ENCODE data around the gene ZNF691.

ZNF691 gene

GRCh38 chr1:42820813-42821212 lies 25.6 kb upstream of the ZNF691 start:
- no peak for ATAC-seq (replicated peaks)
- no peaks in the 10 kb centered on the region for H3K27me3 Mint-ChIP-seq
- H3K27ac Mint-ChIP-seq = no peak overlapping the region
- peaks cover 12 to 24% of the 10 kb centered on the region in 2 donors for H3K4me1 Mint-ChIP-seq (ENCODE audit: low read depth in 2 of 2)
- H3K4me3 Mint-ChIP-seq = no peak overlapping the region
- no peak for DNase-seq
- H3K36me3 Mint-ChIP-seq (ENCODE audit: insufficient read depth) = no peaks in the 10 kb centered on the region
- H3K9me3 Mint-ChIP-seq = no peaks in the 10 kb centered on the region

GRCh38 chr1:42821690-42822089 lies 24.7 kb upstream of the ZNF691 start:
- ATAC-seq (replicated peaks) (no peak), DNase-seq (no peak)
- Mint-ChIP-seq H3K4me1 (ENCODE audit: low read depth in 2 of 2) (peaks cover 4 to 15% of the 10 kb centered on the region in 2 donors), H3K9me3 (no peaks in the 10 kb centered on the region), H3K4me3 (no peak overlapping the region), H3K36me3 (ENCODE audit: insufficient read depth) (no peaks in the 10 kb centered on the region), H3K27me3 (no peaks in the 10 kb centered on the region), H3K27ac (no peak overlapping the region)

- no peak overlapping the region for H3K27ac Mint-ChIP-seq
- no peak for ATAC-seq (replicated peaks)
- no peaks in the 10 kb centered on the region for H3K36me3 Mint-ChIP-seq (ENCODE audit: insufficient read depth)
These were observed 23.5 kb upstream of the ZNF691 start for GRCh38 chr1:42822800-42823392.

GRCh38 chr1:42824481-42825035 lies 21.9 kb upstream of the ZNF691 start:
- Mint-ChIP-seq H3K27ac (no peak overlapping the region), H3K36me3 (ENCODE audit: insufficient read depth) (no peaks in the 10 kb centered on the region), H3K4me3 (no peak overlapping the region), H3K9me3 (no peaks in the 10 kb centered on the region), H3K27me3 (no peaks in the 10 kb centered on the region), H3K4me1 (ENCODE audit: low read depth in 2 of 2) (no peaks in the 10 kb centered on the region)
- no peak for ATAC-seq (replicated peaks)
- DNase-seq = no peak

More at GRCh38 chr1:42822800-42823392, 23.5 kb upstream of the ZNF691 start:
- H3K4me1 Mint-ChIP-seq (ENCODE audit: low read depth in 2 of 2) = peaks cover 2 to 8% of the 10 kb centered on the region in 2 donors
- H3K27me3 Mint-ChIP-seq = no peaks in the 10 kb centered on the region
- no peak overlapping the region for H3K4me3 Mint-ChIP-seq
- no peak for DNase-seq
- H3K9me3 Mint-ChIP-seq = no peaks in the 10 kb centered on the region

DNA sequence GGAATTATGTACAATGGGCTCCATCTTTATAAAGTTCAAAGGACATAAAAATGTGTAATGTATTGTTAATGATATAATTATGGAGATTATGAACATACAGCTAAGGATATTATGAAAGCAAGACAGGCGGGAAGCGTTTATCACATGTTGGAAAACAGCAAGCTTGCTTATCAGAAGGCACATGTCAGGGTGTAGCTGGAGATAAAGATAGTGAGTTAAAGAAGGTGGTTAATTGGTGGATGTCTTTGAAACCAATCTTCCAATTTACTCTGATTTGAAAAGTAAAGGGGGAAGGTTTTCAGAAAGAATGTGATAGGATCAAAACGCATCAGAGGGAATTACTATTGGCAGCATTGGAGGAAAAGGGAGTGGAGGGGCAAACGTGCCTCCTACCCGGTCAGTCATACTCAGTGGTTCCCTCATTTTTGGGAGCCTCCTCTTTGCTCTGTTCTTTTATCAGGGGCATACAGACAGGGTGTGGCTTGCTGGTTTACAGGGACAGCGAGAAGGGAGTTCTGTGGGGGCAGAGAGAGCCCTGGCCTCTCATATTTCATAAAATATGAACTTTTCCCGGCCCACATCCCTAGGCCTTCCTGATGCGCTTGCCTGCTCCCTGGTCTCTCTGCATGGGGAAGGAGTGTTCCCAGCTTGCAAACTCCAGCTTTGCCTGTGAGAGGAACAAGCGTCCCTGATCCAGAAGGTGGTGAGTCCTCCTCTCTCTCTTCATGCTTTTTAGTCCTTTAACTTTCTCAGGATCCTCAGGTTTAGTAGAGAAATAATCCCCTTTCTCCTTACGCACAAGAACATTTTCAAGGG lies 21.2 kb upstream of the ZNF691 start:
- ATAC-seq (replicated peaks) = no peak
- Mint-ChIP-seq H3K4me3 (no peak overlapping the region), H3K27me3 (no peaks in the 10 kb centered on the region), H3K9me3 (no peaks in the 10 kb centered on the region), H3K4me1 (ENCODE audit: low read depth in 2 of 2) (no peaks in the 10 kb centered on the region), H3K36me3 (ENCODE audit: insufficient read depth) (no peaks in the 10 kb centered on the region), H3K27ac (no peak overlapping the region)
- DNase-seq = no peak

GRCh38 chr1:42830631-42831030 lies 15.8 kb upstream of the ZNF691 start:
- ATAC-seq (replicated peaks) (no peak), DNase-seq (no peak)
- H3K36me3 Mint-ChIP-seq (ENCODE audit: insufficient read depth) = no peaks in the 10 kb centered on the region
- H3K4me1 Mint-ChIP-seq (ENCODE audit: low read depth in 2 of 2) = no peaks in the 10 kb centered on the region
- H3K27me3 Mint-ChIP-seq = no peaks in the 10 kb centered on the region
- no peak overlapping the region for H3K27ac Mint-ChIP-seq
- H3K4me3 Mint-ChIP-seq = no peak overlapping the region
- no peaks in the 10 kb centered on the region for H3K9me3 Mint-ChIP-seq

DNA sequence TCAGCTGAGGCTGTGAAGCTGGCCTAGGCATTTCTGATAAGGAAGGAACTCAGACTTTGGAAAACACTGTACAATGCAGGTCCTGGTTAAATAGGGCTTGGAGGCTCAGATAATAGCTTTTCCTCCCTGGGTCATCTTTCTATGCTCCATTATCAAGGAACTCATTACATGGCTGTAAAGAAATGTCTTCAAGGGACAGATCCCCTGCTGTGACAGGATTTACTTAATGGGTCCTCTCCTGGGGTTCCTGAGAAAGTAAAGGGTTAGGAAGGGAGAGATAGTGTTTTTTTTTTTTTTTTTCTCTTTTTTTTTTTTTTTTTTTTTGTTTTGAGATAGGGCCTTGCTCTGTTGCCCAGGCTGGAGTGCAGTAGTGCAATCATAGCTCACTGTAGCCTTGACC lies 15.1 kb upstream of the ZNF691 start:
- H3K36me3 Mint-ChIP-seq (ENCODE audit: insufficient read depth) = no peaks in the 10 kb centered on the region
- no peak overlapping the region for H3K27ac Mint-ChIP-seq
- H3K4me3 Mint-ChIP-seq = no peak overlapping the region

DNA sequence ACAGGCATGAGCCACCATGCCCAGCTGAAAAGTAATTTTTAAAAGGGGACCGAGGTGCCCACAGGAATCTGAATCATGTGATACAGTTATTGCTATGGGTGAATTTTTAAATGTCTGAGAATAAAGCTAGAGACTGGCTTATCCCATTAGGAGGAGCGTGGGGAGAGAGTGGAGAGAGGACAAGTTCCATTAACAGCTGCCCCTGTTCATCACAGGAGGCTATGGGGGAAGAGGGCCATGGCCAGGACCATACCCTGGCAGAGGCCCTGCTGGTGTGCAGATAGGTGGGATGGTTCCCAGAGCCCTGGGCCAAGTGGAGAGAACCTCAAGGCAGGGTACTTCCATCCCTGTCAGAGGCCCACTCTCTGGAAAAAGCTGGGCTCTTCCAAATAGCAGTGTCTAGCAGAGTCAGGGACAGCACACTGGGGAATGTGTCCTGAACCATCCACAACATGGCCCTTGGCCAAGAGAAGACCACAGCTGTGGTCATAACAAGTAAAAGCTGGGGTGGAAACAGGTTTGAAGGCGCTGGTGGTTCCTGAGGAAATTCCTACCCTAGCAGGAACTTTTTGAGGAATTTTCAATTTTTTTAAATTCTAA lies 13.7 kb upstream of the ZNF691 start:
- ATAC-seq (replicated peaks) = no peak
- H3K36me3 Mint-ChIP-seq (ENCODE audit: insufficient read depth) = no peaks in the 10 kb centered on the region
- H3K27ac Mint-ChIP-seq = no peak overlapping the region
- DNase-seq = no peak
- H3K4me1 Mint-ChIP-seq (ENCODE audit: low read depth in 2 of 2) = no peaks in the 10 kb centered on the region
- H3K9me3 Mint-ChIP-seq = no peaks in the 10 kb centered on the region
- no peaks in the 10 kb centered on the region for H3K27me3 Mint-ChIP-seq
- no peak overlapping the region for H3K4me3 Mint-ChIP-seq

More for the DNA sequence above, 15.1 kb upstream of the ZNF691 start:
- Mint-ChIP-seq H3K27me3 (no peaks in the 10 kb centered on the region), H3K4me1 (ENCODE audit: low read depth in 2 of 2) (no peaks in the 10 kb centered on the region), H3K9me3 (no peaks in the 10 kb centered on the region)
- no peak for ATAC-seq (replicated peaks)
- DNase-seq = no peak

DNA sequence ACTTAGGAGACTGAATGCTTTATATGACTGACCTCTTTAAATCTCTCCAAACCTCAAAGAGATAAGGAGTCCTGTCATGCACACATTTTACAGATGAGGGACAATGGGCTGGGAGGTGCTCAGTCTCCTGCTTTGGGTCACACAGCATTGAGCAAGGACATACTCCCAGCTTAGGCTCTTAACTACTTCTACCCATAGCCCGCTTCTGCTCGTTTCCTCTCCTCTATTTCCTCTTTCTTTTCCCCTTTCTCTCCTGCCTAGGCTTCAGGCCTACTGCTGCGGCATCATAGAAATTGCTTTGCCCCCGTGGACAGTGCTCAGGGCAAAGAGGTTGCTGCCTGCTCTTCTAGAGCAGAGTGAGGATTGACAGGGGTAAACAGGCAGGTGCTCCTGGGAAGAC lies 12.4 kb upstream of the ZNF691 start:
- H3K4me1 Mint-ChIP-seq (ENCODE audit: low read depth in 2 of 2) = no peaks in the 10 kb centered on the region
- no peaks in the 10 kb centered on the region for H3K9me3 Mint-ChIP-seq
- H3K36me3 Mint-ChIP-seq (ENCODE audit: insufficient read depth) = no peaks in the 10 kb centered on the region
- H3K4me3 Mint-ChIP-seq = no peak overlapping the region
- H3K27me3 Mint-ChIP-seq = no peaks in the 10 kb centered on the region
- H3K27ac Mint-ChIP-seq = no peak overlapping the region
- DNase-seq (no peak), ATAC-seq (replicated peaks) (no peak)

GRCh38 chr1:42834803-42835202 lies 11.6 kb upstream of the ZNF691 start:
- Mint-ChIP-seq H3K36me3 (ENCODE audit: insufficient read depth) (no peaks in the 10 kb centered on the region), H3K9me3 (no peaks in the 10 kb centered on the region), H3K27ac (no peak overlapping the region), H3K27me3 (no peaks in the 10 kb centered on the region), H3K4me1 (ENCODE audit: low read depth in 2 of 2) (no peaks in the 10 kb centered on the region), H3K4me3 (no peak overlapping the region)
- ATAC-seq (replicated peaks) (no peak), DNase-seq (no peak)

- DNase-seq (no peak), ATAC-seq (replicated peaks) (no peak)
- Mint-ChIP-seq H3K27ac (no peak overlapping the region), H3K4me1 (ENCODE audit: low read depth in 2 of 2) (no peaks in the 10 kb centered on the region), H3K27me3 (no peaks in the 10 kb centered on the region), H3K4me3 (no peak overlapping the region), H3K9me3 (no peaks in the 10 kb centered on the region), H3K36me3 (ENCODE audit: insufficient read depth) (no peaks in the 10 kb centered on the region)
These were observed 11.0 kb upstream of the ZNF691 start for GRCh38 chr1:42835422-42835821.

DNA sequence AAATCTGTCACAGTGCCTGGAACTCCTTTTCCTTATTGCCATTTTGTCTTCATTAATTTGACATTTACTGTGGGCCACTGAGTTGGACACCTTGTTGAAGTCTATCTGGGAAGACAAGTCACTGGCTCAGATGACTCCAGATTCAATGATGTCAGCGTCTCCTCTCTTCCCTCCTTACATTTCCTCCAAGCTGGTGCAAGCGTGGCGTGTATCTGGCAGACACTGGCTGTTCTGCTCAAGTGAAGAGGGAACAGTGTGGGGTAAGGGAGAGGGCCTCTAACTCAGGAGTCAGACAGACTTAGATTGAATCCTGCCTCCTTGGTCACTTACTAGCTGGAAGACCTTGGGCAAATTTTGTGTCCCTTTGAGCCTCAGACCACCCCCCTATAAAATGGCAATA lies 8.7 kb upstream of the ZNF691 start:
- ATAC-seq (replicated peaks) (no peak), DNase-seq (no peak)
- Mint-ChIP-seq H3K4me3 (no peak overlapping the region), H3K36me3 (ENCODE audit: insufficient read depth) (no peaks in the 10 kb centered on the region), H3K27me3 (no peaks in the 10 kb centered on the region), H3K9me3 (no peaks in the 10 kb centered on the region), H3K4me1 (ENCODE audit: low read depth in 2 of 2) (no peaks in the 10 kb centered on the region), H3K27ac (no peak overlapping the region)

DNA sequence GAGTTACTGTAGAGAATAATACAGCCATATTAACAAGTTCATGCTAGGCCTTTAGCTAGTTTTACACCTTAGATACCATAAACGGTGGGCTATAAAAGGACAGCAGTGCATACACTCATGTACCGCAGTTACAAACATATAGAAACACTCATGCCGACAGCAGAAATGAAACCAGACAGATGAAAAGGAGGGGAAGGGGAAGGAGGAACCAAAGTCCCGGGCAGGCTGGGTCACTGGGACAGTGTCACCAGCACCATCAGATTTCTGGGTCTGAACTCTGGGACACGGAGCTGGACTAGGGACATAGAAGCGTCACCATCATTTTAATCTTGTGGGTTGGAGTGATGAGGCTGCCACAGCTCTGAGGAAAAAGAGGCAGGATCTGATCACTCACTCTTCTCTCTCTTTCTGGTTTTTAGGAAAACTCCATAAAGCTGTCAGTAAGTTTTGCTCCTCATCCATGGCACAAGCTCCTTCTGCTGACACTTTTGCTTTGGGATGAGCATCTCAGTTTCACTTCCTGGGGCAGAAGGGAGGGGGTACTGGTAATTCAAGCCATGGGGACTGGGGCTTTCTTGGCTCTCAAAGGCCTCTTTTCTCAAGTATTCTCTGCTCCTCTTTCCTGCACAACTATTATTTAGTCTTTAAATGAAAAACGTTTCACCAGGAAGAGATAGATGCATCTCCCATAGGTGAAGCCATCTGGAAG lies 7.8 kb upstream of the ZNF691 start:
- no peak for ATAC-seq (replicated peaks)
- Mint-ChIP-seq H3K36me3 (ENCODE audit: insufficient read depth) (no peaks in the 10 kb centered on the region), H3K9me3 (no peaks in the 10 kb centered on the region), H3K4me1 (ENCODE audit: low read depth in 2 of 2) (no peaks in the 10 kb centered on the region), H3K27ac (no peak overlapping the region), H3K27me3 (no peaks in the 10 kb centered on the region), H3K4me3 (no peak overlapping the region)
- no peak for DNase-seq
